Measurements from ENCODE around the gene SHMT2.

The SHMT2 gene

DNA sequence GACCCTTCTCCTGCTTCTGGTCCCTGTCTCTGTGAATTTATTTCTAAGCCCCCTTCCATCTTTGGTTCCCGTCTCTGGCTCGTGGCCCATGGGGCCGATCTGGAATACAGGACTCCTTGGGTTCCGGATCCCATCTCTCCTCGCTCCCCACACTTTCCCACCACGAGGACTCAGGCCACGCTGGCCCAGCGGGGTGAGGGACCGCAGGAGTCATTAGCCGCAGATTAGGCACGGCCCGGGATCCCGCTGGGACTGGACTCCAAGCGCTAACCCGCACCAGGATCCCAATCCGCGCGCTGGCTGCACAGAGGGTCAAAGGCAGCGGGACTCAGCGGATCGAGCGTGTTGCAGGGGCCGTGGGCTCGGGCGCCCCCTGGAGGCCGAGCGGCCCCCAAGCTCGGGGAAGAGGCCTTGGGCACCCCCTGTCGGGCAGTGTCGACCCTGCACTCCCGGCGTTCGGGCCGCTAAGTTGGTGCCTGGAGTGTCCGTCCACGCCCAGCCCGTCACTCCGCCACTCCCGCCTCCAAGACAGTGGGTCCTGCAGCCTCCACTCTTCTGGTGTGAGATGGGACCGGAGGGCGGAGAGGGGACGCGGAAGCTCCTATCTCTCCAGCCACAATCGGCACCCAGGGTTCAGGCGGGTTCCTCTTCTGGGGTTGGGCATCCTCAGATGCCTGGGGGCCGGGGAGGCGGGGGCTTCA lies 9.5 kb downstream of the SHMT2 start:
- in situ Hi-C loops (cut with HindIII; ENCODE audit: low sequenced_read_pairs), result no loop called here

GRCh38 chr12:57239587-57240065 lies 10.1 kb downstream of the SHMT2 start:
- in situ Hi-C loops (cut with HindIII; ENCODE audit: low sequenced_read_pairs), result no loop called here

DNA sequence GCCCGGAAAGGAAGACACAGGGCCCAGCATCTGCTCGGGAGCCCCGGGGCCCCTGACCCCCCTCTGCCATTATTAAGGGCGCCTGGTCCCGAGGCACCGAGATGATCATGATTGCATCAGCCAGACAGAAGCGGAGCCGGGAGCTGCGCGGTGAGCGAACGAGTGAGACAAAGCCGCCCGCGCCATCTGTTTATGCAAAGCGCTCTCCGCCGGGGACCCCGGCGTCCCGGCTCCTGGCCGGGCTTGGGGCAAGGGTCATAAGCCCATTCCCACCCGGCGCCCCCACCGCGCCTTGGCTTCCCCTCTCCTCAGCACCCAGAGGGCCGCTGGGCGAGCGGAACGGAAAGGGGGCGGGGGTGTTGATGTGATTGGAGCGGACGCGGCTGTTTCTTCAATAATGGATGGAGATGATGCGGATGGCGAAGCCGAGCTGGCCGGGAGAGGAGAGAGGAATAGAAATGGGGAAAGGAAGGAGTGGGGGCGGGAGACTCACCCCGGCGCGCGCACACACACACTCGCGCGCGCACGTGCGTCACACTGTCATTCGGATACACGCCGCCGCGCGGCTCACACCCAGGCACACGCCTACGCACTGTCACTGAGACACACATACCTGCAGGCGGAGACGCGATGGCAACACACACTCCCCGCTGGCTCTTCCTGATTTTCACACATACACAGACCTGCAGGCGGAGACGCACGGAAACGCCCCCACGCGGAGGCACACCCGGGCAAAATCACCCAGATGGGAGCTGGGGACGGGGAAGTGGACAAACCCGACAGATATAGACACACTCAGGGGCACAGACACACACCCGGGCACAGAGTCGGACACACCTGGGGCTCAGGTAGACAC lies 10.8 kb downstream of the SHMT2 start:
- in situ Hi-C loops (cut with HindIII; ENCODE audit: low sequenced_read_pairs), result no loop called here

DNA sequence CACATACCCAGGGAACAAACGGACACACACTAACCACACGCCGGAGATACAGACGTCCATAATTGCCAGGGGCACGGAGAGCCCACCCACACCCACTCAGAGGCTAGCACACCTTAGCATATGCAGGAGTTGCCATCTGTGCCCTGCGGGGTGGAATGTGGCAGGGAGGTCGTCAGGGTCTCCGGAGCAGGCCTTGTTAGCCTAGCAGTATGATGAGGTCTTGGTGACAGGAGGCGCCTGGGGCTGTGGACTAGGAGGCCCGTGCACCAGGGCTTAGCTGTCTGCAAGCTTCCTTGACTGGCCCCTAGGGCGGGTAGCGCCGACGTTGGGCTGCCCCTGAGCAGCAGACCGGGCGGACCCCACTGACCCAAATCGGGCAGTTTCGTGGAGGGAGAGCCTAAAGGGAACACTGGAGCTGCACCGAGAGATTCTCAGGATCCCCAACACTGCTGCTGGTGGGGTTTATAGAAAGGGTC lies 11.5 kb downstream of the SHMT2 start:
- in situ Hi-C loops (cut with HindIII; ENCODE audit: low sequenced_read_pairs), result no loop called here

DNA sequence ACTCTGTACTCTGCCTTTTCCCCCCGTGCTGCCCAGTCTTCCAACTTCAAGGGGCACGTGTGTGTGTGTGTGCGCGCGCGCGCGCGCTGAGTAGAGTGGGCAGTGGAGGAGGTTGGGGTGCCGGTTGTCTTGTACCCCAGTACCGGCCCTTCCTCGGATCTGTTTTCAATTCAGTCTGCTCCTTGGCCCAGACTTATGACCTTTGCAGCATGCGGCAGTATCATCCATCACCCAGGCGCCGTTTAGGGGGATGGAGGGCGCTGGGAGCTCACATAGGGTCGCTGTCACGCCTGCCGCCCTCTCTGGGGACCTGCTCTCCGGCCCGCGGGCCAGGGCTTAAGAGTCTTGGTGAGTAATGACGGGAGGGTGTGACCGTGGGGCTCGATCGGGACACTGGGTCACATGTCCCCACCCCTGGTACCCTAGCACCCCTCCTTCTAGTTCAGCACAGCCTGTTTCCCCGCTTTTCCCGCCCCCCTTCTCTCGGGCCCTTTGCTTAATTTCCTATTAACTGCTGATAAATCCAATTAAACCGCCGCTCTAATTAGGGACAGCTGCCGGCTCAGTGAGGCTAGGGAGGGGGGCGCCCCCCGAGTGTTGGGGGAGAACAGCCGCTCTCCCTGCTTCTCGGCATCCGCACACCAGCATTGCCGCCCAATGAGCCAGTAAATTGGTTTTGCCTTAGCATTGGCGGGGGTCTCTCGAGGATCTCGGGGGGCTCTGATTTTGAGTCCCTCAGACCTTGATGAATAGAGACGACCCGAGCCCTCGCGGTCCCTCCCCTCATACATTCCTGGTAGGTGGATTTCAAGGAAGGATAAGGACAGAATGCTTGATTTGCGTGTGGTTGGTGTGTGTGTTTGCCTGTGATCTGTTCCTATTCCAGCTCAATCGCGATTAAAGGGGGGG lies 12.1 kb downstream of the SHMT2 start:
- in situ Hi-C loops (cut with HindIII; ENCODE audit: low sequenced_read_pairs), result no loop called here

DNA sequence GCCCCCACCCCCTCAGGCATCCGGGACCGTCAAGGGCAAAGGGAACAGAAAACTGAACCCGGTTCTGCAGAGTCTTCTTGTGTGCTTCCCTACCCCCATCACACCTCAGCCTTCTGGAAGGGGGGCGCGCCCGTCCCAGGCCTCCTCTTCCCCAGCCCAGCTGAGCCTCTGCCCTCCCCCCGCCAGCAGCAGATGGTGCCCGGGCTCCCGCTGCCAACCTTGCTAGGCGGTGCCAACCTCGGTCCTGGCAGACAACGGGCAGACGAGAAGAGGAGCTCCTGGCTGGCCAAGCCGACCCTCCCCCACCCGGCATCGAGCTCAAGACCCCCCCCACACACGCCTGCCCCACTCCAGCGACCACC lies 12.8 kb downstream of the SHMT2 start:
- in situ Hi-C loops (cut with HindIII; ENCODE audit: low sequenced_read_pairs), result no loop called here

DNA sequence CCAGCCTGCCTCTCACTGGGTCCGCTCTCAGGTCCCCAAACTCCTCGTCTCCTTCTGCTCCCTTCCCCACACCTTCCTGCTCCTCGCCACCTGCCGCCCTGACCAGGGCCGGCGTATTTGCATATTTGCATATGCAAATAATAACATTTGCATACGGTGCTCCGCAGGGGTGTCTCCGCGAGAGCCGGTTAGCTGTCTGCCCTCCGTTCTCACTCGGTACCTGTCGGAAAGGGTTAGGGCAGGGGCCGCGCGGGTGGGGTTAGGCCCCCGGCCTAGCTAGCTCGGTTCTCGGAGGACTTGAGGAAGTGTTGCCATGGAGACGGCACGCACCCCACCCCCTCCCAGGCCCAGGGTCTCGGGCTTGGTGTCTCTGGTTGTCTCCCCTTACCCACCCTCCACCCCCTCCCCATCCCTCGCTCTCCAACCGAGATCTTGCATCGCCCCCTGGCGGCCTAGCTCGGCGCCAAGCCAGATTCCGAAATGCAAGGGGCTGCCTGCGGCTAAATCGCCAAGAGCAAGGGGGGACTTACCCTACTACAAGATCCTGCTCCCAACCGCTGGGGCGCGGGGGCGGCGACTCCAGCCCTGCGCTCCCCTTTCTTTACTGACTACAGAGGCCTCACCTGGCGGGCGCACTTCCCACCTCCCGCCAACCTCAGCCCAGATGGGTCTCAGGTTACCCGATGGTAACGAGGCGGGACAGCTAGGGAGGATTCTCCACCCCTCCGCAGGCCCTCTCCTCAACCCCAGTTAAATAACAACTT lies 13.4 kb downstream of the SHMT2 start:
- in situ Hi-C loops (cut with HindIII; ENCODE audit: low sequenced_read_pairs), result no loop called here

DNA sequence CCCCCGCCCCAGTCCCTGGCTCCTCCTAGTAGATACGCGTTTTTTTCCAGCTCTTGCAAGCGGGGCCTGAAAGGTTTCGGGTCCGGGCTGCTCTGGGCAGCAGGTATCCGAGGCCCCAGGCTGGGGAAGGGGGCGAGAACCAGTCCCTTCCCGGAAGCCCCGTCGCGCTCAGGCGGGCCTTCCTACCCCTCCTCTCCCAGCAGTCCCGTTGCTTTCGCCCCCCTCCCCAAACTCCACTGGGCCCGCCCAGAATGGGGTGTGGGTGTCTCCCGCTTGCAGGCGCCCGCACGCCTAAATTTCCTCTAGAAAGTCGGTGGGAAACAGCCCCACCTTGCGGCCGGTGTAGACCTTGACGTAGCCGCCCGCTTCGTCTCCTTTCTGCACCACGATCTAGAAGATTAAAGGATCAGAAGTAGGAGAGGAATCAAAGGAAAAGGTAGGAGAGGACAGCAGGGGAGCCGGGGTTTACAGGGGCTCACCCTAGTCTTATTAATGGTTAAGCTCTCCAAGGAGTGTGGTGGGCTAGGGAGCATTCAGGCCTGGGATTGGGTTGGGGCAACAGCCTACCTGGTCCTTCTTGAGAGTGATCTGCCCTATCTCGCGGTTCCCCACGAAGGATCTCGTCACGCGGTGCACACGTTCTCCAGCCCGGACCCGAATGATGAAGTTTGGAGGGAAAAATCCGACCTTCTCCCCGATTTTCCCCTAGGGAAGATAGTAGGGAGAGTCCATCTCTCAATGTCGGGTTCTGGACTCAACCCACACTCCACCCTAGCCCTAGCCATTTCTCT lies 14.2 kb downstream of the SHMT2 start:
- in situ Hi-C loops (cut with HindIII; ENCODE audit: low sequenced_read_pairs), result no loop called here

- in situ Hi-C loops (cut with HindIII; ENCODE audit: low sequenced_read_pairs), result no loop called here
These were observed 14.8 kb downstream of the SHMT2 start for GRCh38 chr12:57244312-57244696.

GRCh38 chr12:57247041-57247440 lies 17.5 kb downstream of the SHMT2 start:
- in situ Hi-C loops (cut with HindIII; ENCODE audit: low sequenced_read_pairs), result no loop called here

GRCh38 chr12:57248934-57249742 lies 19.6 kb downstream of the SHMT2 start:
- in situ Hi-C loops (cut with HindIII; ENCODE audit: low sequenced_read_pairs), result no loop called here

GRCh38 chr12:57250541-57250940 lies 21.0 kb downstream of the SHMT2 start:
- in situ Hi-C loops (cut with HindIII; ENCODE audit: low sequenced_read_pairs), result no loop called here

GRCh38 chr12:57250956-57251355 lies 21.4 kb downstream of the SHMT2 start, which contains the start of gene STAC3:
TSS of gene STAC3 (minus strand) at chr12:57251187. CDS start at chr12:57249636, 1,551 bp downstream.
- in situ Hi-C loops (cut with HindIII; ENCODE audit: low sequenced_read_pairs), result no loop called here

GRCh38 chr12:57254506-57255280 lies 25.2 kb downstream of the SHMT2 start:
- in situ Hi-C loops (cut with HindIII; ENCODE audit: low sequenced_read_pairs), result no loop called here

- in situ Hi-C loops (cut with HindIII; ENCODE audit: low sequenced_read_pairs), result no loop called here
These were observed 26.4 kb downstream of the SHMT2 start for GRCh38 chr12:57255916-57256315.

- in situ Hi-C loops (cut with HindIII; ENCODE audit: low sequenced_read_pairs), result no loop called here
These were observed 29.8 kb downstream of the SHMT2 start for GRCh38 chr12:57258977-57259970.

DNA sequence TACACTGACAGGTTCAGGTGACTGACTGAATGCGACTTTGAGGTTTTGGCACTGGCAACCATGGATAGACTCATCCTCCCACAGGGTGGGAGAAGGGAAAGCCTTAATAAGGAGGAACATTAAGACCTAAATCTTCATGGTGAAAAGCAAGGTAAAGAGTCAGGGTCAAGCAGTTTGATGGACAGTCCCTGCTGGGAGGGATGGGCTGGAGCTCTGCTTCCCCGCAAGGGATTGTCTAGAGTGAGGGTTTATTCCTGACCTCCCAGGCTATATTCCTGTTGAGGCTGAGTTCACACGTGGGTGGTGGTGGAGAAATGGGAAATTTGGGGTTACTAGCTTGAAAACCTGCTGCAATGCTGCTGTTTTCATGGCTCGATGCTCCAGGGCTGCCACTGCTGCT lies 30.9 kb downstream of the SHMT2 start:
- in situ Hi-C loops (cut with HindIII; ENCODE audit: low sequenced_read_pairs), result no loop called here
